WTC11 (cell line): ENCODE measurements around the gene OPCML.

ENCODE experiments used
- ESRRA ChIP-seq: sonication (generic); formaldehyde crosslinking; IDR thresholded peaks from 2 replicates; pipeline ENCODE4 v1.8.1; 2022; ENCODE audit warnings: mild to moderate bottlenecking, missing genetic modification reagents, borderline replicate concordance
- MAX ChIP-seq: sonication (generic); formaldehyde crosslinking; IDR thresholded peaks from 2 replicates; pipeline ENCODE4 v1.8.0; 2022; ENCODE audit warnings: mild to moderate bottlenecking, missing genetic modification reagents

GRCh38 chr11:132981131-132981956, 551.0 kb downstream of the OPCML start:
- TF ChIP-seq MAX (CRISPR knock-in tag): no peak
- TF ChIP-seq ESRRA (CRISPR knock-in tag): no peak
